Activated T-helper 17 cell treated with anti-CD3 and anti-CD28 coated beads, Interleukin-2, amount 50 U/mL, for 72 hours (primary cell): ENCODE data around the gene CST6. TPM values are rescaled to one million over a fixed set of nuclear protein-coding genes. Genes with fewer than 3 reads are reported as not detected.
A peak's percentile ranks its signal among the peaks of the same experiment; 100 is the strongest.

Source experiments
- ATAC-seq: fragments of 150-1000 bp; cut with Tn5 transposase; replicated peaks from 2 replicates; pipeline ENCODE4 v1.10.0; 2021; ENCODE audit warnings: mild to moderate bottlenecking, moderate library complexity
- H3K27ac Mint-ChIP-seq: one replicate; pipeline ENCODE4 v1.8.0; 2022; ENCODE audit warnings: mixed read lengths
- H3K27me3 Mint-ChIP-seq: one replicate; pipeline ENCODE4 v1.8.0; 2022; ENCODE audit warnings: mixed read lengths
- H3K36me3 Mint-ChIP-seq: one replicate; pipeline ENCODE4 v1.8.0; 2022; ENCODE audit warnings: low read depth, mild to moderate bottlenecking, mixed read lengths
- H3K4me1 Mint-ChIP-seq: one replicate; pipeline ENCODE4 v1.8.0; 2022; ENCODE audit warnings: mixed read lengths
- H3K4me3 Mint-ChIP-seq: one replicate; pipeline ENCODE4 v1.8.0; 2022; ENCODE audit warnings: mild to moderate bottlenecking, mixed read lengths
- H3K9me3 Mint-ChIP-seq: one replicate; pipeline ENCODE4 v1.8.0; 2022; ENCODE audit warnings: mixed read lengths
- total RNA-seq, 2 donors: library from RNA; stranded (reverse); gene quantifications; one replicate each; pipeline ENCODE4 v1.2.3, GENCODE V29; 2022

The CST6 gene
- total RNA-seq, 2 donors from 2014 or later = 0.37 TPM; not detected in 1

GRCh38 chr11:66042996-66043906, 31.4 kb downstream of the CST6 start:
- no peaks in the 10 kb centered on the region for H3K36me3 Mint-ChIP-seq

GRCh38 chr11:66044757-66045156, 32.9 kb downstream of the CST6 start:
- peak overlapping the region; percentile 58 for H3K4me3 Mint-ChIP-seq
- H3K9me3 Mint-ChIP-seq = no peaks in the 10 kb centered on the region
- no peaks in the 10 kb centered on the region for H3K36me3 Mint-ChIP-seq
- no peaks in the 10 kb centered on the region for H3K27me3 Mint-ChIP-seq
- ATAC-seq = peak; percentile 83
- H3K4me1 Mint-ChIP-seq = peaks cover 7% of the 10 kb centered on the region
- peak overlapping the region; percentile 56 for H3K27ac Mint-ChIP-seq

More at GRCh38 chr11:66042996-66043906, 31.4 kb downstream of the CST6 start:
- Mint-ChIP-seq H3K27ac (no peak overlapping the region), H3K27me3 (peaks cover 3% of the 10 kb centered on the region), H3K4me1 (peaks cover 7% of the 10 kb centered on the region), H3K9me3 (no peaks in the 10 kb centered on the region), H3K4me3 (no peak overlapping the region)
- no peak for ATAC-seq

- peak overlapping the region; percentile 56 for H3K27ac Mint-ChIP-seq
- H3K4me1 Mint-ChIP-seq = peaks cover 7% of the 10 kb centered on the region
- H3K4me3 Mint-ChIP-seq = peak overlapping the region; percentile 58
Measured at GRCh38 chr11:66045177-66045639, 33.4 kb downstream of the CST6 start.

GRCh38 chr11:66046901-66047300, 35.1 kb downstream of the CST6 start:
- Mint-ChIP-seq H3K4me1 (peaks cover 13% of the 10 kb centered on the region), H3K4me3 (no peak overlapping the region), H3K27ac (no peak overlapping the region), H3K9me3 (no peaks in the 10 kb centered on the region), H3K36me3 (peaks cover 8% of the 10 kb centered on the region), H3K27me3 (no peaks in the 10 kb centered on the region)
- ATAC-seq = no peak

More at GRCh38 chr11:66045177-66045639, 33.4 kb downstream of the CST6 start:
- Mint-ChIP-seq H3K9me3 (no peaks in the 10 kb centered on the region), H3K27me3 (no peaks in the 10 kb centered on the region), H3K36me3 (no peaks in the 10 kb centered on the region)
- peak; percentile 96 for ATAC-seq

GRCh38 chr11:66047541-66048365, 35.9 kb downstream of the CST6 start:
- Mint-ChIP-seq H3K27ac (no peak overlapping the region), H3K36me3 (peaks cover 16% of the 10 kb centered on the region), H3K27me3 (no peaks in the 10 kb centered on the region), H3K4me3 (no peak overlapping the region), H3K9me3 (no peaks in the 10 kb centered on the region), H3K4me1 (peaks cover 13% of the 10 kb centered on the region)
- no peak for ATAC-seq

GRCh38 chr11:66048547-66049323, 36.9 kb downstream of the CST6 start, which contains the start of gene GAL3ST3:
Gene GAL3ST3 (minus strand): TSS chr11:66049161. CDS start chr11:66045415, 3,746 bp downstream.
- peak within 1 kb of the TSS; percentile 9 for H3K27ac Mint-ChIP-seq
- no peak for ATAC-seq
- H3K9me3 Mint-ChIP-seq = no peaks in the 10 kb centered on the region
- peaks cover 13% of the 10 kb centered on the region for H3K4me1 Mint-ChIP-seq
- H3K36me3 Mint-ChIP-seq = peaks cover 26% of the 10 kb centered on the region
- peak within 1 kb of the TSS; percentile 29 for H3K4me3 Mint-ChIP-seq
- no peaks in the 10 kb centered on the region for H3K27me3 Mint-ChIP-seq

GRCh38 chr11:66050581-66051231, 38.9 kb downstream of the CST6 start:
- H3K27ac Mint-ChIP-seq = peak overlapping the region; percentile 100
- peaks cover 6% of the 10 kb centered on the region for H3K4me1 Mint-ChIP-seq
- ATAC-seq = no peak
- H3K36me3 Mint-ChIP-seq = peaks cover 46% of the 10 kb centered on the region
- H3K27me3 Mint-ChIP-seq = no peaks in the 10 kb centered on the region
- H3K9me3 Mint-ChIP-seq = no peaks in the 10 kb centered on the region
- H3K4me3 Mint-ChIP-seq = peak overlapping the region; percentile 100

- Mint-ChIP-seq H3K36me3 (peaks cover 52% of the 10 kb centered on the region), H3K9me3 (no peaks in the 10 kb centered on the region), H3K27ac (peak overlapping the region; percentile 100), H3K4me3 (peak overlapping the region; percentile 100), H3K27me3 (no peaks in the 10 kb centered on the region), H3K4me1 (peaks cover 6% of the 10 kb centered on the region)
- no peak for ATAC-seq
Measured at GRCh38 chr11:66051371-66051765, 39.6 kb downstream of the CST6 start.

GRCh38 chr11:66051766-66052663, 40.2 kb downstream of the CST6 start, which contains the start of gene SF3B2:
Gene SF3B2 (plus strand): TSS chr11:66052364. CDS start chr11:66052385, 21 bp downstream.
- peak; percentile 99 for ATAC-seq
- peaks cover 6% of the 10 kb centered on the region for H3K4me1 Mint-ChIP-seq
- H3K27ac Mint-ChIP-seq = peak within 1 kb of the TSS; percentile 100
- peaks cover 59% of the 10 kb centered on the region for H3K36me3 Mint-ChIP-seq
- no peaks in the 10 kb centered on the region for H3K9me3 Mint-ChIP-seq
- H3K4me3 Mint-ChIP-seq = peak within 1 kb of the TSS; percentile 100
- H3K27me3 Mint-ChIP-seq = no peaks in the 10 kb centered on the region

GRCh38 chr11:66052664-66052982, 40.8 kb downstream of the CST6 start:
- Mint-ChIP-seq H3K4me3 (peak overlapping the region; percentile 100), H3K4me1 (peaks cover 6% of the 10 kb centered on the region), H3K27me3 (no peaks in the 10 kb centered on the region), H3K36me3 (peaks cover 65% of the 10 kb centered on the region), H3K27ac (peak overlapping the region; percentile 100), H3K9me3 (no peaks in the 10 kb centered on the region)
- ATAC-seq = no peak

- Mint-ChIP-seq H3K27ac (no peak overlapping the region), H3K27me3 (no peaks in the 10 kb centered on the region), H3K9me3 (no peaks in the 10 kb centered on the region), H3K4me3 (peak overlapping the region; percentile 100), H3K36me3 (peaks cover 89% of the 10 kb centered on the region), H3K4me1 (peaks cover 9% of the 10 kb centered on the region)
- no peak for ATAC-seq
Measured at GRCh38 chr11:66055021-66055420, 43.2 kb downstream of the CST6 start.

GRCh38 chr11:66056501-66056900, 44.7 kb downstream of the CST6 start:
- Mint-ChIP-seq H3K27ac (no peak overlapping the region), H3K4me3 (no peak overlapping the region), H3K36me3 (peaks cover 100% of the 10 kb centered on the region), H3K27me3 (no peaks in the 10 kb centered on the region), H3K4me1 (peaks cover 15% of the 10 kb centered on the region), H3K9me3 (no peaks in the 10 kb centered on the region)
- no peak for ATAC-seq
